ENCODE data around the gene ASAP2.

GRCh38 chr2:9394816-9395215 lies 188.2 kb downstream of the ASAP2 start:
- no peak for TF ChIP-seq GABPA (IDR thresholded peaks at IDR 0.05; ENCODE audit: low read depth)
- TF ChIP-seq CTCF (IDR thresholded peaks at IDR 0.05; ENCODE audit: insufficient read depth, low read length): no peak
- no peak for TF ChIP-seq REST (IDR thresholded peaks at IDR 0.05; ENCODE audit: insufficient replicate concordance, low read depth)
- no peak for TF ChIP-seq POLR2AphosphoS5 (IDR thresholded peaks at IDR 0.05; ENCODE audit: low read depth)
- no peak for TF ChIP-seq SPI1 (IDR thresholded peaks at IDR 0.05; ENCODE audit: borderline replicate concordance, low read depth)
